ENCODE data around the gene KRT73.

DNA sequence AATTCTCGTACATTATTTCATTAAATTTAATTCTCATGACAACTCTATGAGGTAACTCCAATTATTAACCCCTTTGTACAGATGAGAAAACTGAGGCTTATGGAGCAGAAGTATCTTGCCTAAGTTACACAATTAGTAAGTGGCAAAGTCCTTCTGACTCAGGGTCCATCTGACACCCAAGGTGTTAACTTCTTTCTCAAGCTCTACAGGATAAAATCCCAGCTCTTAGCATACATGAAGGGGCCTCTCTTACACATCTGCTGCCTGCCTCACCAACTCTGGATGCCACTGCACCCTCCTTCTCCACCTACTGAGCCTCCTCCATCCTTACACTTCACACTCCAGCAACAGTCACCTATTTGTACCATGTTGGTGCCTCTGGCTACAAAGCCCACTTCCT, 12.8 kb downstream of the KRT73 start:
- TF ChIP-seq POLR2AphosphoS5 (IDR thresholded peaks at IDR 0.05; ENCODE audit: low read depth, low read length), result no peak
- no peak for TF ChIP-seq POLR2A (IDR thresholded peaks at IDR 0.05; ENCODE audit: control extremely low read depth in 1 of 2, low read depth in 2 of 2, low read length in 2 of 2)
- TF ChIP-seq, protein P1, sequence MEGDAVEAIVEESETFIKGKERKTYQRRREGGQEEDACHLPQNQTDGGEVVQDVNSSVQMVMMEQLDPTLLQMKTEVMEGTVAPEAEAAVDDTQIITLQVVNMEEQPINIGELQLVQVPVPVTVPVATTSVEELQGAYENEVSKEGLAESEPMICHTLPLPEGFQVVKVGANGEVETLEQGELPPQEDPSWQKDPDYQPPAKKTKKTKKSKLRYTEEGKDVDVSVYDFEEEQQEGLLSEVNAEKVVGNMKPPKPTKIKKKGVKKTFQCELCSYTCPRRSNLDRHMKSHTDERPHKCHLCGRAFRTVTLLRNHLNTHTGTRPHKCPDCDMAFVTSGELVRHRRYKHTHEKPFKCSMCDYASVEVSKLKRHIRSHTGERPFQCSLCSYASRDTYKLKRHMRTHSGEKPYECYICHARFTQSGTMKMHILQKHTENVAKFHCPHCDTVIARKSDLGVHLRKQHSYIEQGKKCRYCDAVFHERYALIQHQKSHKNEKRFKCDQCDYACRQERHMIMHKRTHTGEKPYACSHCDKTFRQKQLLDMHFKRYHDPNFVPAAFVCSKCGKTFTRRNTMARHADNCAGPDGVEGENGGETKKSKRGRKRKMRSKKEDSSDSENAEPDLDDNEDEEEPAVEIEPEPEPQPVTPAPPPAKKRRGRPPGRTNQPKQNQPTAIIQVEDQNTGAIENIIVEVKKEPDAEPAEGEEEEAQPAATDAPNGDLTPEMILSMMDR (IDR thresholded peaks at IDR 0.05; ENCODE audit: control extremely low read depth in 1 of 3, insufficient read depth in 1 of 3, low read depth in 1 of 3, low read length in 3 of 3), result no peak
- TF ChIP-seq, protein P2, sequence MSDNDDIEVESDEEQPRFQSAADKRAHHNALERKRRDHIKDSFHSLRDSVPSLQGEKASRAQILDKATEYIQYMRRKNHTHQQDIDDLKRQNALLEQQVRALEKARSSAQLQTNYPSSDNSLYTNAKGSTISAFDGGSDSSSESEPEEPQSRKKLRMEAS (IDR thresholded peaks at IDR 0.05), result no peak
- TF ChIP-seq EZH2 (IDR thresholded peaks at IDR 0.05; ENCODE audit: low read depth, low read length, severe bottlenecking), result no peak
- no peak for TF ChIP-seq SIX5 (IDR thresholded peaks at IDR 0.05; ENCODE audit: low read depth, low read length)
- no peak for TF ChIP-seq RAD21 (IDR thresholded peaks at IDR 0.05 in 1 of 2, conservative IDR thresholded peaks at IDR 0.05 in 1 of 2; ENCODE audit: low read depth in 2 of 2, low read length in 2 of 2)
- TF ChIP-seq TCF12 (IDR thresholded peaks at IDR 0.05; ENCODE audit: low read depth, low read length), result no peak
- TF ChIP-seq SP4 (IDR thresholded peaks at IDR 0.05; ENCODE audit: low read length), result no peak
- no peak for TF ChIP-seq RFX5 (IDR thresholded peaks at IDR 0.05; ENCODE audit: borderline replicate concordance, low read depth, low read length)

Measured in H1 (cell line).